GM18870 (cell line): ENCODE data around the gene ZFYVE1.
"Not testable (repeated sequence)": the region's sequence is repeated elsewhere in the genome, so short reads cannot be mapped to it uniquely, and the experiment has no call there.

Experiments used
- ATAC-seq: cut with Tn5 transposase; IDR thresholded peaks from one replicate; pipeline ENCODE4 v1.9.1; 2021; ENCODE audit warnings: moderate library complexity; ENCODE audit not compliant: unreplicated experiment

ZFYVE1 gene

DNA sequence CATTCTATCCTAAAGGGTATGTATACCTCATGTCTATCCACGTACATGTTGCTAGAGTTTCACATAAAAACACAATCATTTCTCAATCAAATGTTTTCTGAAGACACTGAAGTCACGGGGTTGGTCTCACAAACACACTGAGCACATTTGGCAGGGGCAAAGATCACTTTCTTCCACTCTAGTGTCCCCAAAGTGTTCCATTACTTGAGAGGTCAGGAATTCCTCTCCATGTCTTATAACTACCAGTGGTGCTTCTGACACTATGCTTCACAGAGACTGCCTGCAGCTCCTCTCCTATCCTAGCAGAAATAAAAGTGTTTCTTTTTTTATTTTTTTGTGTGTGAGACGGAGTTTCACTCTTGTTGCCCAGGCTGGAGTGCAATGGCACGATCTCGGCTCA is 19.1 kb downstream of the ZFYVE1 start:
- no peak for ATAC-seq

DNA sequence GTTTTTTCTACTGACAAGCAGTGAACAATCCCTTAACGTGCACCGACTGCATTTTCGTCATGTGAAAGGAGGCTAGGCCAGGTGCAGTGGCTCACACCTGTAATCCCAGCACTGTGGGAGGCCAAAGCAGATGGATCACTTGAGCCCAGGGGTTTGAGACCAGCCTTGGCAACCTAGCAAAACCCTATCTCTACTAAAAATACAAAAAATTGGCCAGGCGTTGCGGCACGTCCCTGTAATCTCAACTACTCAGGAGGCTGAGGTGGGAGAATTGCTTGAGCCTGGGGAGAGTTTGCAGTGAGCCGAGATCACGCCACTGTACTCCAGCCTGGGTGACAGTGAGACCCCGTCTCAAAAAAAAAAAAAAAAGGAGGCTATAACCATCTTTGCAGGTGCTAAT is 22.3 kb downstream of the ZFYVE1 start:
- not testable (repeated sequence) for ATAC-seq

DNA sequence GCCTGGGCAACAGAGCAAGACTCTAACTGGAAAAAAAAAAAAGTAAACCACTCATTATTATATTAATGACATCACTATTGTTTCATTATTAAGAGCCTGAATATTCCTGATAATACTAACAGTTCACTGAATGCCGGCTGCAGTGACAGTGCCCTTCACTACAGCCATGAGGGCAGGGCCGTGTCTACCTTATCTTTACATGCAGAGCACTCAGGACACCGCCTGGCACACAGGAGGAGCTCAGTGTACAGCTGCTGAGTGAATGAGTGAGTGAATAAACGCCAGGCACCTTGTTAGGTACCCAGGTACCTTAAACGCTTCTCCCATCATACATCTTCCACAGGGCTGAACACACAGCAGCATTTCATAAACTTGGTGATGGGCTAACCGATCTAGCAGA is 23.2 kb downstream of the ZFYVE1 start:
- ATAC-seq: no peak

DNA sequence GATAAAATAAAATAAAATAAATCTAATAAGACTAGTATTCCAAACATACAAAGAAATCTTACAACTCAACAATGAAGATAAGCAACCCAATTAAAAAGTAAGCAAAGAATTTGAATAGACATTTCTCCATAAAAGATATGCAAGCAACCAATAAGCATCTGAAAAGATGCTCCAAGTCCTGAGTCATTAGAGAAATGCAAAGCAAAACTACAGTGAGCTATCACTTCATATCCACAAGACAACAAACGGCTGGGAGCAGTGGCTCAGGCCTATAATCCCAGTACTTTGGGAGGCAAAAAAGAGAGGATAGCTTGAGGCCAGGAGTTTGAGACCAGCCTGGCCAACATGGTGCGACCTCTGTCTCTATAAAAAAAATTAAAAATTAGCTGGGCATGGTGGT is 26.8 kb downstream of the ZFYVE1 start:
- ATAC-seq: no peak

- no peak for ATAC-seq
Measured at GRCh38 chr14:72999316-72999715, 27.6 kb downstream of the ZFYVE1 start.

GRCh38 chr14:72998252-72998903 is 28.5 kb downstream of the ZFYVE1 start:
- ATAC-seq: no peak

GRCh38 chr14:72996916-72997315 is 30.0 kb downstream of the ZFYVE1 start:
- no peak for ATAC-seq

GRCh38 chr14:72990171-72990570 is 36.7 kb downstream of the ZFYVE1 start:
- no peak for ATAC-seq

- no peak for ATAC-seq
Measured at GRCh38 chr14:72986857-72987256, 40.0 kb downstream of the ZFYVE1 start.

DNA sequence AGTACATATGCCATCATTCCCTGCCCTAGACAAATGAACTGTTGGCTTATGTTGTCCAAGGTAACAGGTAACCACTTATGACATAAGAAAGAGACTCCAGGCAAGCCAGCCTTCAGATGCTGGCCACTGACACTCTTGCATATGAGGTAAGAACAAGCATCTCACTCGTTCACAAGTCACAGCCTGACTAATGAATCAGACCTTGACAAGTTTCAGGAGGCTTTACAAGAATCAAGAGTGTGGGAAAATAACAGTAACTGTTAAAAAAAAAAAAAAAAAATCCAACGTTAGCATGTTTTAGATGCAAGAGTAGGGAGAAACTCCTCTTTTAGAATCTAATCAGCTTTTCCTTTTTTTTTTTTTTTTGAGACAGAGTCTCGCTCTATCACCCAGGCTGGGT is 40.7 kb downstream of the ZFYVE1 start:
- no peak for ATAC-seq

GRCh38 chr14:72982146-72982708 is 44.7 kb downstream of the ZFYVE1 start:
- ATAC-seq: no peak

- no peak for ATAC-seq
Measured at GRCh38 chr14:72980863-72981262, 46.0 kb downstream of the ZFYVE1 start.

GRCh38 chr14:72978856-72979255 is 48.0 kb downstream of the ZFYVE1 start:
- no peak for ATAC-seq

GRCh38 chr14:72975770-72976169 is 51.1 kb downstream of the ZFYVE1 start:
- no peak for ATAC-seq

DNA sequence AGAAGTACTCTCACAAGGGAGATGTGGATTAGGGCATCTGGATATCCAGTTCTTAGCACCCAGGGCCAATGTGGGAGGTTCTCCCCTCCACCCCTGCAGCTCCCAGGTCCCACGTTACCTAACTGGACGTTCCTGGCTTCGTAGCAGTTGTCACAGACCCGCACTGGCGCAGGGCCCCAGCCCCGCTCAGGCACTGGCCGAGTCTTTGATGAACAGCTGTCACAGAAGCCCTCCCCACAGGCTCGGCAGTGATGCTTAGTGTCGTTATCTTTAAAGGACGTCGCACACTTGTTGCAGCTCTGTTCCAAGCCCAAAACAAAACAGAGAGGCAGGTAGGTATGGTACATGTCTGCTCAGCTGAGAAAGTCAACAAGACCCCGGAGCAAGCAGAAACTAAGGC is 52.2 kb downstream of the ZFYVE1 start:
- ATAC-seq: no peak

DNA sequence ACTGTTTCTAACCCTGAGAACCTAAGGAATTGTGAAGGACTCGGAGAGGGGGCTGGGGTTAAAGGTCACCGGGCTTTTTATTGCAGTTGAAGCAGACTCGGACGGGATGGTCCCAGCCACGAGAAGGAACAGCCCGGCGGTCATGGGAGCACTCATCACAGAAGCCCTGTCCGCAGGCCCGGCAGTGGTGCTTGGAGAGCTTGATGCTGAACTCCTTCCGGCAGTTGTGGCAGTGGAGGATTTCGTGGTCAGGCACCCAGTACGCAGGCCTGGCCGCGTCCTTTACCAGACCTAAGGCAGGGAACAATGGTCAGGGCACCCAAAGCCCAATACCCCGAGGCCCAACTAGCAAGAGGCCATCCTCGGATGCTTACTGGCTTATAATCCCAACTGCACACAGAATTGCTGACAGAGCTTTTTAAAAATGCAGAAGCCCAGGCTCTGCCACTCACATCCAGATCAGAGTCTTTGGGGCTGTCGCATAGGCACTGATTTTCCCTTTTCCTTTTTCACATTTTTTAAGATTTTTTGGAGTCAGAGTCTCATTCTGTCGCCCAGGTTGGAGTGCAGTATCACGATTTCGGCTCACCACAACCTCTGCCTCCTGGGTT is 56.0 kb downstream of the ZFYVE1 start:
- ATAC-seq: no peak

GRCh38 chr14:72970058-72970630 is 56.8 kb downstream of the ZFYVE1 start:
- no peak for ATAC-seq

DNA sequence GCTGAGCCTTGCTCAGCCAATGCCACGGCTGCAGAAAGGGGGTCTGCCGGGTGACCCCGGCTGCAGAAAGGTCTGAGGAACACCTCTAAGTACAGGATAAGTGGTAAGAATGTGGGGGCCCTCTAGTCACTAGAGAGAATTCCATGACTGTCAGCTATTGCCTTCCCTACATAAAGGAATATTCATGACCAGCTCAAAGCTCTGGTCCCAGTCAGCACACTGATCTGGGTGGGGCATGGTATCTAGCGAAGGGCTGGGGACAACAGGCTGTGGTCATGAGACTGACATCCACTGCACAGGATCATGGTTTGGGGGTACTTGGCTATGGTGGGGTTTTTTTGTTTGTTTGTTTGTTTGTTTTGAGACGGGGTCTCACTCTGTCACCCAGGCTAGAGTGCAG is 58.6 kb downstream of the ZFYVE1 start:
- ATAC-seq: no peak

DNA sequence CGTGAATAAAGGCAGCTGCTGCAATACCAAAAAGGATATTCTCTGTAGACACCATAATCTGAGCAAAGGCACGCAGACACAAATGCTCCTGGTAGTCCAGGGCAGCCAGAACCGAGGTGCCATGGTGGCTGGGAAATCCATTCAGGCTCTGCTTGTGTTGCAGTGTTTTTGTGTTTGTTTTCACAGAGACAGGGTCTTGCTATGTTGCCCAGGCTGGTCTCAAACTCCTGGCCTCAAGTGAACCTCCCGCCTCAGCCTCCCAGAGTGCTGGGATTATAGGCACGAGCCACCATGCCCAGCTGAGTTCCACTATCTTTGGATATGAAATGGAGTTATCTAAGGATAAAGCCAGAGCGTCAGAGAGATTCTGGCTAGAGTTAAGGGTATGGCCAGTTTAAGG is 60.9 kb downstream of the ZFYVE1 start:
- ATAC-seq: no peak

DNA sequence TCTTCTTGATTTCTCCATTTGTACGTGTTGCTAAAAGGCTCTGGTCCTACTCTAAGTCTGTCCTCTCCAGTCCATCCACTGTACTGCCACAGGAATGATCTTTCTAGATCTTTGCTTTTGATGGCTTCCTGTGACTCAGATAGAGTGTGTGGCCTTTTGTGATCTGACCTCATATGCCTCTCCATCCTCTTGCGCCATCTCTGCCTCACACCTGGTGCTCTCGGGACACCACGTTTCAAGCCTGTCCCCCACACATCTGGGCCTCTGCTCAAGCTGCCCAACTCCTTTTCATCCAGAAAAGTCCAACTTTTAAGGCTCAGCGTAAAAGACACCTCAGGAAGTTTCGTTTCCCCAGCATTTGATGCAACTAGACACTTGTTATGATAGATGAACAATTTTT is 61.7 kb downstream of the ZFYVE1 start:
- ATAC-seq: no peak

GRCh38 chr14:72962829-72963312 is 64.0 kb downstream of the ZFYVE1 start:
- no peak for ATAC-seq

DNA sequence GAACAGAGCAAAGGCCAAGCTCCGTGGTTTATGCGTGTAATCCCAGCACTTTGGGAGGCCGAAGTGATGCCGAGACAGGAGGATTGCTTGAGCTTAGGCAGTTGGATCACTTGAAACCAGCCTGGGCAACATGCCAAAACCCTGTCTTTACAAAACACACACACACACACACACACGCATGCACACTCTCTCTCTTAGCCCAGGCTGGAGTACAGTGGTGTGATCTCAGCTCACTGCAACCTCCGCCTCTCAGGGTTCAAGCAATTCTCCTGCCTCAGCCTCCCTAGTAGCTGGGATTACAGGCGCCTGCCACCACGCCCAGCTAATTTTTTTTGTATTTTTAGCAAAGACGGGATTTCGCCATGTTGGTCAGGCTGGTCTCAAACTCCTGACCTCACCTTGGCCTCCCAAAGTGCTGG is 64.6 kb downstream of the ZFYVE1 start:
- not testable (repeated sequence) for ATAC-seq
